A673 (cell line): ENCODE data around the gene SLC4A4. TPM values are rescaled to one million over a fixed set of nuclear protein-coding genes. Genes with fewer than 3 reads are reported as not detected.

Experiments used
- BruUV-seq: library from RNA; stranded (reverse); fragments of 400-500 nt; replicated peaks from 2 replicates; lab custom pipeline; 2021; lab: Mats Ljungman, UMichigan
- CTCF ChIA-PET: fragments of 300-600 bp; sonication (Branson Sonifier 250); formaldehyde crosslinking; loops from one replicate; lab custom pipeline; 2022; ENCODE audit warnings: antibody characterized with exemption; lab: Charles Lee
- POLR2A ChIA-PET: fragments of 300-600 bp; sonication (Branson Sonifier 250); formaldehyde crosslinking; loops from one replicate; lab custom pipeline; 2022; ENCODE audit warnings: antibody characterized with exemption; ENCODE audit not compliant: low non-redundant PET; lab: Charles Lee
- DNase-seq: peaks from one replicate; pipeline ENCODE4 v3.0.0-alpha.2; 2015; ENCODE audit warnings: low spot score
- H3K27ac ChIP-seq: fragments of 200-600 bp; sonication (generic); 2 replicates; pipeline ENCODE4 v1.5.1; 2016; ENCODE audit warnings: mixed run types, low read depth, mild to moderate bottlenecking, mixed read lengths, antibody characterized with exemption, low read length; ENCODE audit not compliant: poor library complexity, severe bottlenecking
- H3K27me3 ChIP-seq: fragments of 200-600 bp; sonication (generic); replicated peaks from 2 replicates; pipeline ENCODE4 v1.6.1; 2017; ENCODE audit warnings: mixed run types, low read depth, mild to moderate bottlenecking, mixed read lengths, antibody characterized with exemption, low read length; ENCODE audit not compliant: insufficient read depth, poor library complexity
- H3K36me3 ChIP-seq: fragments of 200-600 bp; sonication (generic); 2 replicates; pipeline ENCODE4 v1.6.1; 2016; ENCODE audit warnings: mixed run types, mild to moderate bottlenecking, mixed read lengths, antibody characterized with exemption, low read length; ENCODE audit not compliant: insufficient read depth, poor library complexity, severe bottlenecking
- H3K4me1 ChIP-seq: fragments of 200-600 bp; sonication (generic); 2 replicates; pipeline ENCODE4 v1.6.1; 2017; ENCODE audit warnings: mixed run types, mild to moderate bottlenecking, mixed read lengths, antibody characterized with exemption, low read length; ENCODE audit not compliant: insufficient read depth, poor library complexity, severe bottlenecking
- H3K4me3 ChIP-seq: fragments of 200-600 bp; sonication (generic); 2 replicates; pipeline ENCODE4 v1.5.1; 2016; ENCODE audit warnings: low read depth, mixed run types, mild to moderate bottlenecking, mixed read lengths, low read length; ENCODE audit not compliant: poor library complexity, severe bottlenecking
- H3K9me3 ChIP-seq: fragments of 200-600 bp; sonication (generic); 2 replicates; pipeline ENCODE4 v1.6.1; 2016; ENCODE audit warnings: mixed run types, low read depth, mild to moderate bottlenecking, mixed read lengths, antibody characterized with exemption, low read length; ENCODE audit not compliant: poor library complexity, severe bottlenecking
- CTCF ChIP-seq: fragments of 300-800, 200-600 bp; sonication (generic); conservative IDR thresholded peaks from 2 replicates; pipeline ENCODE4 v1.5.1; 2017; ENCODE audit warnings: low read depth, mild to moderate bottlenecking, antibody characterized with exemption, low read length, moderate library complexity, mixed read lengths
- EZH2 ChIP-seq: fragments of 200-600 bp; sonication (generic); IDR thresholded peaks from 2 replicates; pipeline ENCODE4 v1.6.1; 2017; ENCODE audit warnings: borderline replicate concordance, low read depth, mild to moderate bottlenecking, mixed read lengths, antibody characterized with exemption, low read length; ENCODE audit not compliant: poor library complexity, severe bottlenecking
- intact Hi-C: fragments of 100-400 bp; cut with micrococcal nuclease; formaldehyde crosslinking; loops from one replicate; pipeline ENCODE4 v1.10.0; 2022; ENCODE audit not compliant: unreplicated experiment
- total RNA-seq: library from RNA; stranded (reverse); gene quantifications from 2 replicates; pipeline ENCODE4 v1.2.3, GENCODE V29; 2021

Gene SLC4A4
- total RNA-seq, 1 experiment from 2014 or later: 1.2 TPM

DNA sequence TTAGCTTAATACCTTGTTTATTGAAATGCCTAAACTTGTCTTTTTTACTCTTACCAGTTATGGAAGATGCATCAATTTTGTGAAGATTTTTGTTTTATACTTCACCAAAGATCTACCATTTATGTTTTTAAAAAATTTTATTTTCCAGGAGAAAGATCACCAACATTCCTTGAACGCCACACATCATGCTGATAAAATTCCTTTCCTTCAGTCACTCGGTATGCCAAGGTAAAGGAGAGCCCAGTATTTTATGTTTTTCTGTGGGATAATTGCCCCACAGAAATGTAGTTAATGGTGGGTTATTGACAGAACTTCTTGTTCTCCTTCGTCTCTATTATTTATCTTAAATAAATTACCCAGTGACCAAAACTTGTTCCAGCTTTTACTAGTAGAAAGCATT is 228.0 kb downstream of the SLC4A4 start:
- POLR2A ChIA-PET: no interaction called here
- TF ChIP-seq EZH2 (no peak), CTCF (no peak)
- CTCF ChIA-PET: no interaction called here
- Histone ChIP-seq H3K27me3 (no peaks in the 10 kb centered on the region), H3K9me3 (no peaks in the 10 kb centered on the region), H3K4me3 (no peak overlapping the region), H3K4me1 (no peaks in the 10 kb centered on the region), H3K36me3 (no peaks in the 10 kb centered on the region), H3K27ac (no peak overlapping the region)
- intact Hi-C loops: no loop called here
- no peak for DNase-seq
- no TSS peak for BruUV-seq

GRCh38 chr4:71568131-71568530 is 229.3 kb downstream of the SLC4A4 start:
- ChIA-PET POLR2A (no interaction called here), CTCF (no interaction called here)
- no peak overlapping the region for H3K4me3 ChIP-seq
- no peaks in the 10 kb centered on the region for H3K4me1 ChIP-seq
- no peaks in the 10 kb centered on the region for H3K27me3 ChIP-seq
- TF ChIP-seq EZH2: no peak
- TF ChIP-seq CTCF: no peak
- intact Hi-C loops: no loop called here
- H3K9me3 ChIP-seq: no peaks in the 10 kb centered on the region
- DNase-seq: no peak
- no peaks in the 10 kb centered on the region for H3K36me3 ChIP-seq
- H3K27ac ChIP-seq: no peak overlapping the region
- BruUV-seq: no TSS peak

DNA sequence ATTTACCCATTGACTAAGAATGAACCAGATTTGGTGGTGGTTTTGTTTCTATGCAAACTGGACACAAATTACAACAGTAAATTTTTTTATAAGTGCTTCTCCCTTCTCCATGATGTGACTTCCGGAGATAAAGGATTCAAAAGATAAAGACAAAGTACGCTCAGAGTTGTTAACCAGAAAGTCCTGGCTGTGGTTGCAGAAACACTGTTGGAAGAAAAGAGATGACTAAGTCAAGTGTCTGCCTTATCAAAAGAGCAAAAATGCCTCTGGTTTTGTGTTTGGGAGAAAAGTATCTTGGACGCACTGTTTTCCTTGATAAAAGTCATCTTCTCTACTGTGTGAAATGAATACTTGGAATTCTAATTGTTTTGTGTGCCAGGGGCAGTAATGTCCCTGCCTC is 231.7 kb downstream of the SLC4A4 start:
- Histone ChIP-seq H3K4me1 (no peaks in the 10 kb centered on the region), H3K9me3 (no peaks in the 10 kb centered on the region), H3K4me3 (no peak overlapping the region), H3K27ac (no peak overlapping the region), H3K36me3 (no peaks in the 10 kb centered on the region), H3K27me3 (no peaks in the 10 kb centered on the region)
- ChIA-PET POLR2A (no interaction called here), CTCF (no interaction called here)
- BruUV-seq: no TSS peak
- intact Hi-C loops: no loop called here
- TF ChIP-seq CTCF (no peak), EZH2 (no peak)
- no peak for DNase-seq
